GM19193 (cell line): ENCODE data around the gene CYP2A6.
"Not testable (repeated sequence)": the region's sequence is repeated elsewhere in the genome, so short reads cannot be mapped to it uniquely, and the experiment has no call there.

Experiments used
- POLR2A ChIP-seq: IDR thresholded peaks from 4 replicates; pipeline ENCODE4 v1.6.1; 2011; ENCODE audit not compliant: insufficient read depth, insufficient read length; ENCODE audit errors: extremely low read depth

CYP2A6 gene

GRCh38 chr19:40850277-40850676 is at the start of gene CYP2A6:
TSS of gene CYP2A6 (minus strand) at chr19:40850447. CDS start at chr19:40850426, 21 bp downstream.
- not testable (repeated sequence) for TF ChIP-seq POLR2A

GRCh38 chr19:40896418-40896796 is 46.2 kb upstream of the CYP2A6 start:
- TF ChIP-seq POLR2A = no peak

GRCh38 chr19:40893112-40893511 is 42.9 kb upstream of the CYP2A6 start:
- TF ChIP-seq POLR2A = no peak

GRCh38 chr19:40889366-40889765 is 39.1 kb upstream of the CYP2A6 start:
- TF ChIP-seq POLR2A = no peak

- TF ChIP-seq POLR2A = no peak
Measured at GRCh38 chr19:40888191-40888590, 37.9 kb upstream of the CYP2A6 start.

GRCh38 chr19:40882062-40882461 is 31.8 kb upstream of the CYP2A6 start, which contains the start of gene CYP2A7:
TSS of gene CYP2A7 (minus strand) at chr19:40882231. CDS start at chr19:40882210, 21 bp downstream.
- not testable (repeated sequence) for TF ChIP-seq POLR2A

GRCh38 chr19:40872209-40872608 is 22.0 kb upstream of the CYP2A6 start:
- no peak for TF ChIP-seq POLR2A

GRCh38 chr19:40867701-40868100 is 17.5 kb upstream of the CYP2A6 start:
- no peak for TF ChIP-seq POLR2A

- no peak for TF ChIP-seq POLR2A
Measured at GRCh38 chr19:40862785-40863184, 12.5 kb upstream of the CYP2A6 start.

GRCh38 chr19:40862333-40862732 is 12.1 kb upstream of the CYP2A6 start:
- no peak for TF ChIP-seq POLR2A

GRCh38 chr19:40858109-40858508 is 7.9 kb upstream of the CYP2A6 start:
- no peak for TF ChIP-seq POLR2A

GRCh38 chr19:40836754-40837429 is 13.4 kb downstream of the CYP2A6 start:
- TF ChIP-seq POLR2A = no peak

- no peak for TF ChIP-seq POLR2A
Measured at GRCh38 chr19:40831502-40832430, 18.5 kb downstream of the CYP2A6 start.

- no peak for TF ChIP-seq POLR2A
Measured at GRCh38 chr19:40829205-40829604, 21.0 kb downstream of the CYP2A6 start.

GRCh38 chr19:40827386-40828247 is 22.6 kb downstream of the CYP2A6 start:
- TF ChIP-seq POLR2A = no peak

- no peak for TF ChIP-seq POLR2A
Measured at GRCh38 chr19:40822161-40822560, 28.1 kb downstream of the CYP2A6 start.

- TF ChIP-seq POLR2A = no peak
Measured at GRCh38 chr19:40815223-40815622, 35.0 kb downstream of the CYP2A6 start.
